Activated CD8-positive, alpha-beta memory T cell treated with anti-CD3 and anti-CD28 coated beads, Interleukin-2, amount 10 ng/mL, durations not matched to agents 7 days and 5 days (primary cell): ENCODE data around the gene DTNBP1. TPM values are rescaled to one million over a fixed set of nuclear protein-coding genes. Genes with fewer than 3 reads are reported as not detected.

Source experiments
- ATAC-seq: fragments of 150-1000 bp; cut with Tn5 transposase; one replicate; pipeline ENCODE4 v1.10.0; 2021; ENCODE audit warnings: moderate library complexity
- CTCF ChIA-PET: fragments of 350-600 bp; sonication (Branson Sonifier 250); formaldehyde crosslinking; loops from one replicate; lab custom pipeline; 2021; ENCODE audit warnings: antibody characterized with exemption; lab: Charles Lee
- DNase-seq: peaks from one replicate; pipeline ENCODE4 v3.0.0-alpha.2; 2020
- H3K27ac Mint-ChIP-seq: one replicate; pipeline ENCODE4 v1.8.0; 2021; ENCODE audit warnings: mild to moderate bottlenecking, mixed read lengths
- H3K27me3 Mint-ChIP-seq: one replicate; pipeline ENCODE4 v1.8.0; 2021; ENCODE audit warnings: mixed read lengths
- H3K36me3 Mint-ChIP-seq: one replicate; pipeline ENCODE4 v1.8.0; 2021; ENCODE audit warnings: mild to moderate bottlenecking, mixed read lengths
- H3K4me1 Mint-ChIP-seq: one replicate; pipeline ENCODE4 v1.8.0; 2021; ENCODE audit warnings: mixed read lengths
- H3K4me3 Mint-ChIP-seq: one replicate; pipeline ENCODE4 v1.8.0; 2021; ENCODE audit warnings: mild to moderate bottlenecking, moderate library complexity, mixed read lengths
- H3K9me3 Mint-ChIP-seq: one replicate; pipeline ENCODE4 v1.8.0; 2022; ENCODE audit warnings: low read depth, mixed read lengths
- total RNA-seq, 2 experiments: library from RNA; stranded (reverse); gene quantifications; one replicate each; pipeline ENCODE4 v1.2.3, GENCODE V29; 2021

Gene DTNBP1
- total RNA-seq, 2 experiments from 2014 or later: 15.3 to 18.5 TPM

- Mint-ChIP-seq H3K4me1 (peaks cover 15% of the 10 kb centered on the region), H3K9me3 (no peaks in the 10 kb centered on the region), H3K27me3 (no peaks in the 10 kb centered on the region), H3K36me3 (peaks cover 1% of the 10 kb centered on the region), H3K27ac (no peak overlapping the region), H3K4me3 (no peak overlapping the region)
- ATAC-seq: no peak
- CTCF ChIA-PET: no interaction called here
- no peak for DNase-seq
These were observed 76.3 kb downstream of the DTNBP1 start for GRCh38 chr6:15586503-15586902.

- DNase-seq (no peak), ATAC-seq (no peak)
- H3K4me3 Mint-ChIP-seq: no peak overlapping the region
- no peaks in the 10 kb centered on the region for H3K9me3 Mint-ChIP-seq
- H3K36me3 Mint-ChIP-seq: peaks cover 1% of the 10 kb centered on the region
- peaks cover 15% of the 10 kb centered on the region for H3K4me1 Mint-ChIP-seq
- no peak overlapping the region for H3K27ac Mint-ChIP-seq
- CTCF ChIA-PET: no interaction called here
- no peaks in the 10 kb centered on the region for H3K27me3 Mint-ChIP-seq
These were observed 77.0 kb downstream of the DTNBP1 start for GRCh38 chr6:15585760-15586214.

DNA sequence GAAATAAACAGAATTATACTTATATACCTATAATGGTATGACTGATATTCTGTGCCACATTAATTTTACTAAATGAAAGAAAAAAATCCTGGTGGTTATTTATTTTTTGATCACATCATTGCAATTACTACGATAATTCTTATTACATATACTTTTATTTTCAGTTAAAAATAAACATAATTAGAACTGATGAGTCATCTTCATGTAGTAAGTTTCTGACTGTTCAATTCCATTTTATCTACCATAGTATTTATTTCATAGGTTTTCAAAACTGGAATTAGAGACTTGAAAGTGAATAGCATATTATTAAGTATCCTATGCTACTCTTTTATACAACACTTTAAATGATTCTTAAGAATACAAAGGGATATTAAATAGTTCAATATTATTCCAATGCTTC is 80.3 kb downstream of the DTNBP1 start:
- Mint-ChIP-seq H3K9me3 (no peaks in the 10 kb centered on the region), H3K4me1 (peaks cover 5% of the 10 kb centered on the region), H3K36me3 (peaks cover 2% of the 10 kb centered on the region), H3K27ac (no peak overlapping the region), H3K4me3 (no peak overlapping the region), H3K27me3 (no peaks in the 10 kb centered on the region)
- ATAC-seq: no peak
- CTCF ChIA-PET: interaction anchor here (1.1 kb wide), 1 partner anchor 39 kb away, joined by 3 read pairs; no protein-coding TSS in a partner anchor
- DNase-seq: no peak

DNA sequence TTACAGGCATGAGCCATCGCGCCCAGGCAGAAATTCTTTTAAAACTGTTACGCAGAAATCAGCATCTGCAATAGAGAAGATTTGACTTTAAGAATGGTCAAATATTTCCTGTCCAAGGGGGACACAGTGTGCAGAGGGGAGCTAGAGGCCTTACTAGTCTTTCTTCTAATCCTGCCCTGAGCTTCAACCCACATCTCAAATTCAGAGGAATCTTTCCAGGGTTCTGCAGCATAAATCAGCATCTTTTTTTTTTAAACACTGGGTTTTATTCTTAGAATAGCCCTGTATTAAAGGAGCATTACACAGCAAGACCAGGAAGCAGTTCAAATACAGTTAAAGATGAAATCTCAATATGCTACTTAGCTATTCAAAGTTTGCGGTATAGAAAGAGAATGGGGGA is 81.1 kb downstream of the DTNBP1 start:
- DNase-seq: no peak
- H3K9me3 Mint-ChIP-seq: no peaks in the 10 kb centered on the region
- peaks cover 4% of the 10 kb centered on the region for H3K4me1 Mint-ChIP-seq
- peaks cover 2% of the 10 kb centered on the region for H3K36me3 Mint-ChIP-seq
- CTCF ChIA-PET: no interaction called here
- H3K4me3 Mint-ChIP-seq: no peak overlapping the region
- no peaks in the 10 kb centered on the region for H3K27me3 Mint-ChIP-seq
- H3K27ac Mint-ChIP-seq: no peak overlapping the region
- no peak for ATAC-seq

GRCh38 chr6:15580326-15580725 is 82.5 kb downstream of the DTNBP1 start:
- H3K27ac Mint-ChIP-seq: no peak overlapping the region
- H3K36me3 Mint-ChIP-seq: peaks cover 3% of the 10 kb centered on the region
- H3K27me3 Mint-ChIP-seq: no peaks in the 10 kb centered on the region
- peaks cover 6% of the 10 kb centered on the region for H3K4me1 Mint-ChIP-seq
- H3K4me3 Mint-ChIP-seq: no peak overlapping the region
- H3K9me3 Mint-ChIP-seq: no peaks in the 10 kb centered on the region
- CTCF ChIA-PET: no interaction called here
- ATAC-seq (no peak), DNase-seq (no peak)

- ATAC-seq (no peak), DNase-seq (no peak)
- Mint-ChIP-seq H3K4me3 (no peak overlapping the region), H3K9me3 (no peaks in the 10 kb centered on the region), H3K36me3 (peaks cover 3% of the 10 kb centered on the region), H3K4me1 (peaks cover 9% of the 10 kb centered on the region), H3K27ac (no peak overlapping the region), H3K27me3 (no peaks in the 10 kb centered on the region)
- CTCF ChIA-PET: no interaction called here
These were observed 84.0 kb downstream of the DTNBP1 start for GRCh38 chr6:15578716-15579391.

DNA sequence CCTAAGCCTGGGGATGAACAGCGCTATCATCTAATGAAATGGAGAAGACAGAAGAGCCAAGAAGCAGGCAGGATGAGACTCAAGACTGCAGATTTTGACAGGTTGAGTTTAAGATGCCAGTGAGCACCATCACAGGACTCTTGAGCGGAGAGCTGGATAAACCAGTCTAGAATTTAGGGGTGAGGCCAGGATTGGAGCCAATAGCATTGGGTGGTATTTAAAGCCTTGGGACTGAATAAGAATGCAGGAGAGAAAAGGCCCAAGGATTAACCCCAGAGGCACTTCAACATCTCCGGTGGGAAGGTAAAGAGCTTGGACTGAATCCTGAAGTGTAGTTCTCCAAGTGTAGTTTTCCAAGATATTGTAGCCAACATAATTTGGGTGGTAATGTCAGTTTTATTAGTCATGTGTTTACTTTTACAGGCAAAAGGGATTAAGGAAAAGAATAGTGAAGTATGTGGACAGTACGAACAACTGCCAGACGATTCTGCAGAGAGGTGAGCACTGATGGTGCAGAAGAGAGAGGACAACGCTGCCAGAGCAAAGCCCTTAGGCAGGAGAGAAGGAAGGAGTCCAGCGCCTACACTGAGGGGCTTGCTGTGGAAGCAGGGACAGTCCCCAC is 85.2 kb downstream of the DTNBP1 start:
- DNase-seq: no peak
- ATAC-seq: no peak
- H3K36me3 Mint-ChIP-seq: peaks cover 3% of the 10 kb centered on the region
- H3K4me1 Mint-ChIP-seq: peaks cover 9% of the 10 kb centered on the region
- H3K27me3 Mint-ChIP-seq: no peaks in the 10 kb centered on the region
- H3K9me3 Mint-ChIP-seq: no peaks in the 10 kb centered on the region
- H3K4me3 Mint-ChIP-seq: no peak overlapping the region
- no peak overlapping the region for H3K27ac Mint-ChIP-seq
- CTCF ChIA-PET: no interaction called here

DNA sequence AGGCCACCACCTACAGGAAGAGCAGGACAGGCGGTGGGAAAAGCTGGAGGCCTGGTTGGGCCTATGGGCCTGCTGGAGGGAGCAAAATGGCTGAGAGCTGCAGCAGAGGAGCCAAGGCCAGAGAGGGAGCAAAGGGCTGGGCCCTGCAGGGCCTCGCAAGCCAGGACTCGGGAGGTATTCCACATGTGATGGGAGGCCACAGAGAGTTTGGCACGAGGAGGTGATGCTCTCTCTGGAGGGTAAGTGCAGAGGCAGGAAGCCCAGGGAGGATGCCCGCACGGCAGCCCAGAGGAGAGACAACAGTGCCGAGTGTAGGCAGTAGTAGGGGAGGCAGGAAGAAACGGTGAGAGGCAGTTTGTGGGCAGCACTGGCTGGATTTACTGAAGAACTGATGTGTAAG is 85.7 kb downstream of the DTNBP1 start:
- H3K9me3 Mint-ChIP-seq: no peaks in the 10 kb centered on the region
- H3K4me1 Mint-ChIP-seq: peaks cover 9% of the 10 kb centered on the region
- no peak overlapping the region for H3K27ac Mint-ChIP-seq
- H3K36me3 Mint-ChIP-seq: peaks cover 3% of the 10 kb centered on the region
- ATAC-seq: no peak
- CTCF ChIA-PET: no interaction called here
- no peak for DNase-seq
- no peak overlapping the region for H3K4me3 Mint-ChIP-seq
- H3K27me3 Mint-ChIP-seq: no peaks in the 10 kb centered on the region

GRCh38 chr6:15575357-15576033 is 87.3 kb downstream of the DTNBP1 start:
- CTCF ChIA-PET: interaction anchor here (1.1 to 2.1 kb wide), 2 partner anchors 41 to 49 kb away, joined by 3 to 5 read pairs; no protein-coding TSS in a partner anchor
- H3K4me3 Mint-ChIP-seq: no peak overlapping the region
- H3K36me3 Mint-ChIP-seq: peaks cover 3% of the 10 kb centered on the region
- ATAC-seq (no peak), DNase-seq (no peak)
- H3K9me3 Mint-ChIP-seq: no peaks in the 10 kb centered on the region
- peaks cover 9% of the 10 kb centered on the region for H3K4me1 Mint-ChIP-seq
- H3K27me3 Mint-ChIP-seq: no peaks in the 10 kb centered on the region
- no peak overlapping the region for H3K27ac Mint-ChIP-seq

GRCh38 chr6:15574486-15574885 is 88.3 kb downstream of the DTNBP1 start:
- Mint-ChIP-seq H3K4me3 (no peak overlapping the region), H3K4me1 (peaks cover 9% of the 10 kb centered on the region), H3K9me3 (no peaks in the 10 kb centered on the region), H3K27me3 (no peaks in the 10 kb centered on the region), H3K36me3 (peaks cover 3% of the 10 kb centered on the region), H3K27ac (no peak overlapping the region)
- DNase-seq (no peak), ATAC-seq (no peak)
- CTCF ChIA-PET: interaction anchor here (2.1 kb wide), 1 partner anchor 50 kb away, joined by 5 read pairs; no protein-coding TSS in a partner anchor

GRCh38 chr6:15574023-15574422 is 88.8 kb downstream of the DTNBP1 start:
- H3K27ac Mint-ChIP-seq: no peak overlapping the region
- CTCF ChIA-PET: interaction anchor here (2.1 kb wide), 1 partner anchor 50 kb away, joined by 5 read pairs; no protein-coding TSS in a partner anchor
- no peaks in the 10 kb centered on the region for H3K27me3 Mint-ChIP-seq
- ATAC-seq: no peak
- no peak for DNase-seq
- H3K4me1 Mint-ChIP-seq: peaks cover 9% of the 10 kb centered on the region
- peaks cover 1% of the 10 kb centered on the region for H3K36me3 Mint-ChIP-seq
- H3K9me3 Mint-ChIP-seq: no peaks in the 10 kb centered on the region
- H3K4me3 Mint-ChIP-seq: no peak overlapping the region

DNA sequence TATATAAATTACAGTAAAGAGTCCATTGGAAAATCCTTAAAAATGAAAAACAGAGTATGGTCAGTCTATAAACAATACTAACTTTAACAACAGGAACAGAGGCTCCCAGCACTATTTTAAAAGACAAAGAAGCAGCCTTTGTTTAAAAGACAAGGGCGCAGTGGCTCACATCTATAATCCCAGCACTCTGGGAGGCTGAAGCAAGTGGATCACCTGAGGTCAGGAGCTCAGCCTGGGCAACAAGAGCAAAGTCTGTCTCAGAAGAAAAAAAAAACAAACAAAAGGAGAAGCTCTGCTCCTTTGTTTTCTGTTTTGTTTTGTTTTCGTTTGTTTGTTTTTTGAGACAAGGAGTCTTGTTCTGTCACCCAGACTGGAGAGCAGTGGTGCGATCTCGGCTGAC is 89.4 kb downstream of the DTNBP1 start:
- Mint-ChIP-seq H3K4me1 (peaks cover 9% of the 10 kb centered on the region), H3K27ac (no peak overlapping the region), H3K27me3 (no peaks in the 10 kb centered on the region), H3K36me3 (peaks cover 1% of the 10 kb centered on the region), H3K9me3 (no peaks in the 10 kb centered on the region), H3K4me3 (no peak overlapping the region)
- CTCF ChIA-PET: interaction anchor here (2.1 kb wide), 1 partner anchor 51 kb away, joined by 5 read pairs; no protein-coding TSS in a partner anchor
- ATAC-seq (no peak), DNase-seq (no peak)

DNA sequence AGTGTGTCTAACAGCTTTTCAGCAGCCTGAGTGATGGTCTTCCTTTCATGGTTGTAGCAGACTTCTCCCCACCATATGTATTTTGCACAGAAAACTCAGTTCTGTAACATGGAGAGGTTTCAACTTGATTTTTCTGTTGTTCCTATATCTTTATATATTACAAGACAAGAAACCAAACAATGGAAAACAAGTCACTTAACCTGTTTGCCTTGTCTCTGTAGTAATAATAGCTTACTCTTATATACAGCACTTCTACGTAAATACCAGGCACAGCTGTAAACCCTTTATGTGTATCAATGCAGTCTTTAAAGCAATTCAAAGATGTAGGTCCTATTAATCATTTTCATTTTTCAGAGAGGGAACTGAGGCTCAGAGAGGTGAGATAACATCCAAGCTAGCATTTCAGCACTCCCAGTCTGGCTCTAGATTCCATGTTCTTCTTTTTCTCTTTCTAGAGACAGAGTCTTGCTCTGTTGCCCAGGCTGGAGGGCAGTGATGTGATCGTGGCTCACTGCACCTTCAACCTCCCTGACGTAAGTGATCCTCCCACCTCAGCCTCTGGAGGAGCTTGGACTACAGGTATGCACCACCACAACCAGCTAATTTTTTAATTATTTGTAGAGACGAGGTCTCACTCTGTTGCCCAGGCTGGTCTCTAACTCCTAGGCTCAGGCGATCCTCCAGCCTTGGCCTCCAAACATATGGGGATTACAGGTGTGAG is 90.4 kb downstream of the DTNBP1 start:
- ATAC-seq: no peak
- H3K9me3 Mint-ChIP-seq: no peaks in the 10 kb centered on the region
- CTCF ChIA-PET: no interaction called here
- no peak for DNase-seq
- H3K4me1 Mint-ChIP-seq: peaks cover 9% of the 10 kb centered on the region
- no peaks in the 10 kb centered on the region for H3K27me3 Mint-ChIP-seq
- no peak overlapping the region for H3K4me3 Mint-ChIP-seq
- peaks cover 1% of the 10 kb centered on the region for H3K36me3 Mint-ChIP-seq
- H3K27ac Mint-ChIP-seq: no peak overlapping the region
